Effector memory CD8-positive, alpha-beta T cell (primary cell): ENCODE data around the gene KYAT1.

Experiments
- ATAC-seq: fragments of 150-1000 bp; cut with Tn5 transposase; replicated peaks from 2 replicates; pipeline ENCODE4 v1.10.0; 2021; ENCODE audit warnings: mild to moderate bottlenecking, moderate library complexity
- DNase-seq, 3 experiments: peaks; one replicate each; pipeline ENCODE4 v3.0.0; 2021
- H3K27ac Mint-ChIP-seq, 2 donors: one replicate each; pipeline ENCODE4 v1.8.0; 2022; ENCODE audit warnings: mild to moderate bottlenecking in 2 of 2, mixed read lengths in 2 of 2, moderate library complexity in 2 of 2
- H3K27me3 Mint-ChIP-seq, 2 donors: one replicate each; pipeline ENCODE4 v1.8.0; 2022; ENCODE audit warnings: mixed read lengths in 2 of 2
- H3K36me3 Mint-ChIP-seq: one replicate; pipeline ENCODE4 v1.8.0; 2022; ENCODE audit warnings: mild to moderate bottlenecking, moderate library complexity, mixed read lengths; ENCODE audit not compliant: insufficient read depth
- H3K4me1 Mint-ChIP-seq, 2 donors: one replicate each; pipeline ENCODE4 v1.8.0; 2022; ENCODE audit warnings: low read depth in 2 of 2, mixed read lengths in 2 of 2
- H3K4me3 Mint-ChIP-seq, 2 donors: one replicate each; pipeline ENCODE4 v1.8.0; 2022; ENCODE audit warnings: mild to moderate bottlenecking in 2 of 2, mixed read lengths in 2 of 2, moderate library complexity in 2 of 2
- H3K9me3 Mint-ChIP-seq, 2 donors: one replicate each; pipeline ENCODE4 v1.8.0; 2022; ENCODE audit warnings: mixed read lengths in 2 of 2
- total RNA-seq, 9 experiments: gene quantifications; one replicate each; lab custom pipeline; 2026; lab: John Stamatoyannopoulos, UW

KYAT1 gene
- total RNA-seq: 0 to 2.0 (median 0.43) reads per million in 9 experiments

DNA sequence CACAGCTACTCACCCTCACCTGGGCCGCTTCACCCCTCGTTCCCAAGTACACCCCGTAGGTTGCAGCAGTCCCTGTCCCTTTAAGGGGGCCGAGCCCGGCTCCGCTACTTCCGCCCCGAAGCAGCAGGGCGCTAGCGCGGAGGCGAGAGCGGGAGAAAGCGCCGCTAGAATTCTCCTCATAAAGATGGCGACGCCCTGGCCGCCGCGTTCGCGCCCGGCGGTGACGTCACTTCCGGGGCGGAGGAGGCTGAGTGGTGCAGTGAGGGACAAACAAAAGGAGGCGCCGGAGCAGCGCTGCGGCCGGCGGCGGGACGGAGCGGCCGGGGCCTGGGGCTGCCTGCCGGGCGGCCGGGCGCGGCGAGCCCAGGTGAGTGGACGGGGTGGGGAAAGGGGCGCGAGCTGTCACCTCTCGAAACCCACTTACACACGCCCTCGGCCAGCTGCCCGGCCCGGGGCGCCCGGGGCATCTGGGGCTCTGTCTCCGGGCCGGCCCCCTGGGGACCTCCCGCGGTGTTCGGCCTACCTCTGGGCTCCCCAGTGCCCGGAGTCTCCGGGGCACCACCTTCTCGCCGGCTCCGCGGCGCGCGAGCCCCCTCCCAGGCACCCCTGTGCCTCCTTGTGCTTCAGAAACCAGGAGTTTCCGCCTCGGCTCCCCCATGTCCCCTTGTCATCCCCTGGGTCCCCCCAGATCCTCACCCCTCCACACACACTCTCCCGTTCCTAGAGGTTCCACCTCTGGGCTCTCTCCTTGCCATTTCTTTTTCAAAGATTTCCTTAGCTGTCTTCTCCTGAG lies at the start of gene KYAT1, which contains the start of gene LRRC8A:
TSS of gene KYAT1 (minus strand) at position 67 of the 793 bp plus-strand sequence. CDS start 36,545 bp downstream, outside the sequence.
TSS of gene LRRC8A (plus strand) at position 250 of the 793 bp plus-strand sequence. CDS start 25,032 bp downstream, outside the sequence.
- peak within 1 kb of the TSS; percentile 93 to 94 for H3K27ac Mint-ChIP-seq
- peaks cover 42% of the 10 kb centered on the region for H3K36me3 Mint-ChIP-seq
- ATAC-seq (peak; percentile 92), DNase-seq (peak; percentile 98 to 99 (median 98))
- no peaks in the 10 kb centered on the region for H3K9me3 Mint-ChIP-seq
- H3K4me3 Mint-ChIP-seq: peak within 1 kb of the TSS; percentile 87 to 92
- no peaks in the 10 kb centered on the region for H3K27me3 Mint-ChIP-seq
- H3K4me1 Mint-ChIP-seq: peaks cover 51 to 58% of the 10 kb centered on the region in 2 donors

DNA sequence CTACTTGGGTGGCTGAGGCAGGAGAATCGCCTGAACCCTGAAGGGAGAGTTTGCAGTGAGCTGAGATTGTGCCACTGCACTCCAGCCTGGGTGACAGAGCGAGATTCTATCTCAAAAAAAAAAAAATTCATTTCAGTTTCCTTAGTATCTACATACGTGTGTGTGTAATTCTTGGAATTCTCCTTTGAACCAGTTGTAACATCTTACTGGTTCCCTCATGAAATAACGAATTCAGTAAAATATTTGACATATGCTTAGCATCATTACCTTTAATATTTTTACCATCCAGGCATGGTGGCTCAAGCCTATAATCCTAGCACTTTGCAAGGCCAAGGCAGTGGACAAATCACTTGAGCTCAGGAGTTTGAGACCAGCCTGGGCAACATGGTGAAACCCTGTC lies 47.8 kb upstream of the KYAT1 start:
- no peaks in the 10 kb centered on the region for H3K27me3 Mint-ChIP-seq
- H3K27ac Mint-ChIP-seq: no peak overlapping the region
- ATAC-seq (no peak), DNase-seq (no peak)
- no peaks in the 10 kb centered on the region for H3K9me3 Mint-ChIP-seq
- peaks cover 4% of the 10 kb centered on the region for H3K36me3 Mint-ChIP-seq
- H3K4me1 Mint-ChIP-seq: peaks cover 5 to 6% of the 10 kb centered on the region in 2 donors
- no peak overlapping the region for H3K4me3 Mint-ChIP-seq

DNA sequence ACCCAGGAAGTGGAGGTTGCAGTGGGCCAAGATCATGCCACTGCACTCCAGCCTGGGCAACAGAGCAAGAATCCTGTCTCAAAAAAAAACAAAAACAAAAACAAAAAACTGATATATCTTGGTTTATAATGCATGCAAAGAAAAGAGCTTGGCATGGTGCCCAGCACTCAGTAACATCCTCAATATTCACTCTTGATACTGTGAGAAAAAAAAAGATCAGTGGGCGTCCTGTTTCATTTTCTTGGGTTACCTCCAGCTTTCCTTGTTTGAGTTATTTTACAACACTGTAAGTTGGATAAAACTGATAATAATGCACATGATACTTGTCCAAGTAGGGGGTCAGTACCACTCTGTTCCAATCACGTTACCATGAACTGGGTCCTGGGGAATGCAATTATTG lies 46.9 kb upstream of the KYAT1 start:
- H3K27ac Mint-ChIP-seq: no peak overlapping the region
- H3K27me3 Mint-ChIP-seq: no peaks in the 10 kb centered on the region
- H3K4me3 Mint-ChIP-seq: no peak overlapping the region
- ATAC-seq: no peak
- no peak for DNase-seq
- H3K4me1 Mint-ChIP-seq: peaks cover 5 to 6% of the 10 kb centered on the region in 2 donors
- H3K36me3 Mint-ChIP-seq: peaks cover 3% of the 10 kb centered on the region
- H3K9me3 Mint-ChIP-seq: no peaks in the 10 kb centered on the region

DNA sequence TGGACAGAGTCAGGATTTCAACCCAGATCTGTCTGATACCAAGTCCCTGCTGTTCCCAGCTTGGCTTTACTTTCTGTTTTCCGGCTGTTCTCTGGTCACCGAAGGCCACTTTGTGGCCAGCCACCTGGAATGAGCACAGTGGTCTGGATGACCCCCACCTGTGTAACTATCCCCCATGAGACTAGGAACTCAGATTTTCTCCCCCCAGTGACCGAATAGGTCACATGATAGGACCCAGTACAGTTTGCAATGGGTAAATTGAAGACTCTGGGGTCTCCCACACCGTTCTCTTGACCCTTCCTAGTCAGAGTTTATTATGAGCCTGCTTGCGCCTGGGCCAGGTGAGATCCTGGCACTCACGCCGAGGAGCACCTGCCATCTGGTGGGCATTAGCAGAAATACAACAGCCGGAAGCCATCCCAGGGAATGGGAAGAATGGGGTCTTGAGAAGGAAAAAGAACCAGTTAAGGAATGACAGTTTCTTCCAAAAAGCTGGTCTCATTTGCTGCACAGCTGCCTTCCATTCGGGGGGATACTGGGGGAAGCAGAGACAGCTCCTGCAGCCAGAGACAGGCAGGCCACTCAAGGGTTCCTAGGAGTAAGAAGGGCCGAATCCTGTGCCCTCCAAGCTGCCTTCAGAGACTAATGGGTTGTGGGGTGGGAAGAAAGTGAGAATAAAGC lies 46.1 kb upstream of the KYAT1 start:
- Mint-ChIP-seq H3K4me3 (no peak overlapping the region), H3K27ac (peak overlapping the region in 1 of 2 donors; percentile 32), H3K4me1 (peaks cover 5 to 6% of the 10 kb centered on the region in 2 donors), H3K36me3 (no peaks in the 10 kb centered on the region), H3K9me3 (no peaks in the 10 kb centered on the region), H3K27me3 (no peaks in the 10 kb centered on the region)
- peak; percentile 43 to 56 (median 47) for DNase-seq
- ATAC-seq: peak; percentile 68

DNA sequence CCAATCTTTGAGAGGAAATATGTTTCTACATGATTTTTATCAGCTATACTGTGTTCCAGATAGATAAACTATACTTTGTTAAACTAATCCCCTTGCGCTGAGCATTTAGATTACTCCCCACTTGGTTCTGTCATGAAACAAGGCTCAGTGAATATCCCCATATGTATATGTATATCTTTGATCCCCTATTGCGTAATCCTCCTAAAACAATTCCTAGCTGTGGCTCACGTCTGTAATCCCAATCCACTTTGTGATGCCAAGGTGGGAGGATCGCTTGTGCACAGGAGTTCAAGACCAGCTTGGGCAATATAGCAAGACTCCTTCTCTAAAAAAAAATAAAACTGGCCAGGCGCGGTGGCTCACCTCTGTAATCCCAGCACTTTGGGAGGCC lies 41.7 kb upstream of the KYAT1 start:
- Mint-ChIP-seq H3K9me3 (no peaks in the 10 kb centered on the region), H3K27ac (peak overlapping the region in 1 of 2 donors; percentile 65), H3K4me1 (peaks cover 8 to 13% of the 10 kb centered on the region in 2 donors), H3K4me3 (no peak overlapping the region), H3K27me3 (no peaks in the 10 kb centered on the region), H3K36me3 (peaks cover 10% of the 10 kb centered on the region)
- DNase-seq (no peak), ATAC-seq (no peak)

DNA sequence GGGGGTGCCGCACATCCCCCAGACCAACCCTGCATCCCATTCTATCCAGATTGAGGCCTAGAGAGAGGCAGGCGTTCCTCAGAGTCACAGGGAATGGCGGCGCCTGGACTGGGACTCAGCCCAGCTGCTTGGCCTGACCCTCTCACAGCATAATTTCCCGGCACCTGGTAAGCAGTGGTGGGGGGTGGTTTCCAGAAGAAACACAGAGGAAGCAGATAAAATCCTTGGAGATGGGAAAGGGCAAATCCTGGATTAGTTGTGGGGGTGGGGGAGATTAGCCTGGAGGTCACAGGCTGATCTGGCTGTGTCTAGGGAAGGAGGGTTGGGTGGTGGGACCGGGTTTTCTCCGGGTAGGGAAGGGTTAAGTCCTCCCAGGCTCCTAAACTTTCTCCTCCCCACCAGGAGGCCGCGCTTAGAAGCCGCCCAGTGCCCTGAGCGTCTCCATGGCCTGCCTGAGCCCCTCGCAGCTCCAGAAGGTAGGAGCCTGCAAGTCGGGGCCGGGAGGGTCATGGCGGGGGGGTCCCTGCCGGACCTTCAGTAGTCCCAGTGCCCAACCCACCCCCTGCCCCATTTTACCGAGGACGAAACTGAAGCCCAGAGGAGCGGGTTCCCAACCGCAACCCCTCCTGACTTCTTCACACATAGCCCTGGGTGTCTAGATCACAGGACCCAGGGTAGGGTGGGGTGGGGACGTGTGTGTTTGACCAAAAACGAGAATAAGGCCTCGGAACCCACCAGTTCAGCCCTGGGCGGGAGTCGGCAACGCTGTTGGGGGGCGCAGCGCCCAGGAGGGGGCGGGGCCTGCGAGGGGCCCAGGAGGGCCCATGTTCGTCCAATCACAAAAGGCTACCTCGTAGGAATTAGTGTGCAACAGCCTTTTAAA lies 40.4 kb upstream of the KYAT1 start:
- H3K4me3 Mint-ChIP-seq: peak overlapping the region in 1 of 2 donors; percentile 3
- peak overlapping the region; percentile 65 to 68 for H3K27ac Mint-ChIP-seq
- DNase-seq (no peak), ATAC-seq (peak; percentile 45)
- H3K27me3 Mint-ChIP-seq: no peaks in the 10 kb centered on the region
- no peaks in the 10 kb centered on the region for H3K9me3 Mint-ChIP-seq
- peaks cover 24% of the 10 kb centered on the region for H3K36me3 Mint-ChIP-seq
- H3K4me1 Mint-ChIP-seq: peaks cover 3 to 6% of the 10 kb centered on the region in 2 donors

DNA sequence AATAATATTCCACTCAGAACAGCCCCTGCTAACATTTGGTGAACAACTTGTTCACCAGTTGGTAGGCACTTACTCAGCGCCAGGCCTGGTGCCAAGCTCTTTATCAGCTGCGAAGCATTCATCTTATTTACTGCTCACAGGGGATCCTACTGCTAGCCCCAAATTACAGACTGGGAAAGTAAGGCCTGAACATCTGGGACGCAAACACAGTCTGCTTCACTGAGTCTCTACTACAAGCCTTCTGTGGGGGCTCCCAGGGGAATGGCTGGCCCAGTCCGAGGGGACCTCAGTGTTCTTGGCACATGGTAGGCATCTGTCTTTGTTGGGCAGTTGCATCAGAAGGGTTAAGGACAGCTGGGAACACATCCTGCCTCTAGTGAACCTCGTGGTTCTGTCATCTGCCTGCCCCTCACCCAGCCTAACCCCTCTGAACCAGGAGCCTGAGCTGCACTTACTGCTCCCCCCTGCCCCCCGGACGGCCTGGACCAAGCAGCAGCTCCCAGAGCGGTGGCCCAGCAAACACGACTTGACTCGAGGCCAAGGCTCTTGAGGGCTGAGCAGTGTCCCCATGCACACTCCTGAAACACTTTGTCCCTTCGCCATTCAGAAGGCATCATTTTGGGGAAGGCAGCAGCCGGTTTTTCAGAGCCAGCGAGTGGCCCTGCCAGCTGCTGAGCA lies 38.8 kb upstream of the KYAT1 start, which contains the start of gene PHYHD1:
TSS of gene PHYHD1 (plus strand) at position 602 of the 678 bp plus-strand sequence. CDS start 1,342 bp downstream, outside the sequence.
- no peaks in the 10 kb centered on the region for H3K27me3 Mint-ChIP-seq
- H3K36me3 Mint-ChIP-seq: peaks cover 40% of the 10 kb centered on the region
- ATAC-seq (no peak), DNase-seq (no peak)
- H3K27ac Mint-ChIP-seq: peak within 1 kb of the TSS; percentile 65 to 68
- no peaks in the 10 kb centered on the region for H3K9me3 Mint-ChIP-seq
- H3K4me3 Mint-ChIP-seq: no peak within 1 kb of the TSS
- H3K4me1 Mint-ChIP-seq: peaks cover 3 to 6% of the 10 kb centered on the region in 2 donors

DNA sequence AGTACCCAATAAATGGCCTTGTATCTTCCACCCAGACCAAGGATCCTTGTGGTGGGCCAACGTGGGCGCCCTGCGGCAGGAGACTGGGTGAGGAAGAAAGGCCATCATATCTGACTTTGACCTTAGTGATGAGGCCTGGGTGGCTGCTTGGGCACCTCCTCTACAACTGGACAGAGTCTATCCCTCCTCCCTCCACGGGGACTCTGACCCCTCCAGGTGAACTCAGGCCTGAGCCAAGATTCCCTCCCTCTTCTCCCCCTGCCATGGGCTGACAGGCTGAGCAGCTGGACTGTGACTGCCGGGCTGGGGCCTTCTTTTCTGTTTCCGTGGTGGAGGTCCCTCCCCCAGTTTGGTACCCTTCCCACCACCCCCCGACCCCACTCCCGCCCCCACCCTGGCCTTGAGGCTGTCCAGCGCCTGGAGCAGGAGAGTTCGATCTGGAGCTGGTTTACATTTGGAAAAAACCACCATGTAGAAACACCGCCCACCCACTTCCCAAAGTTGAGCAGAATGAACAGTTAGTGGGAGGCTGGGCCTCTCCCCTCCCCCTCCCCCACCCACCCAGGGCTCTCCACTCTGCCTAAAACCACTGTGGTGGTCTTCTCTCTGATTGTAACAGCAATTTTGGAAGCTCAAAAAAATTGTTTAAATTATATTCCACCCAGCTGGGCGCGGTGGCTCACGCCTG lies 37.8 kb upstream of the KYAT1 start:
- no peaks in the 10 kb centered on the region for H3K27me3 Mint-ChIP-seq
- ATAC-seq (no peak), DNase-seq (no peak)
- peak overlapping the region in 1 of 2 donors; percentile 91 for H3K27ac Mint-ChIP-seq
- no peak overlapping the region for H3K4me3 Mint-ChIP-seq
- peaks cover 46% of the 10 kb centered on the region for H3K36me3 Mint-ChIP-seq
- H3K9me3 Mint-ChIP-seq: no peaks in the 10 kb centered on the region
- peaks cover 3 to 6% of the 10 kb centered on the region in 2 donors for H3K4me1 Mint-ChIP-seq

DNA sequence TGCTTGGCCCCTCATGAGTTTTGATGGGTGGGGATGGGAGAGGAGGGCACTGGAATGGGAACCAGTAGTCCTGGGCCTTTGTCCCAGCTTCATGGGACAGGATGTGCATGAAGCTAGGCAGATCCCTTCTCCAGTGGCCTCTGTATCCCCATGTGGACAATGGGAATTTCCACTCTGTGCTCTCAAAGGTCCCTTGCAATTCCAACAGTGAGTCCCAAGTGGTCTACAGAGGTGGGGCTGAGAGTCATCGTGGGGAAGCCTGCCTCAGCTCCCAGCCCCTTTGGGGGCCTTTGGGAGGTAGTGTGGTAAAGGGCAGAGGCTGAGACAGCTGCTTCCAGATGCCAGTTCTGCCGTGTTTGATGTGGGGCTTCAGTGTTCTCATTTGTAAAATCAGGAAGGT lies 37.2 kb upstream of the KYAT1 start:
- no peak for ATAC-seq
- H3K36me3 Mint-ChIP-seq: peaks cover 48% of the 10 kb centered on the region
- H3K9me3 Mint-ChIP-seq: no peaks in the 10 kb centered on the region
- peak overlapping the region; percentile 62 to 91 for H3K27ac Mint-ChIP-seq
- no peaks in the 10 kb centered on the region for H3K27me3 Mint-ChIP-seq
- peaks cover 3 to 6% of the 10 kb centered on the region in 2 donors for H3K4me1 Mint-ChIP-seq
- DNase-seq: no peak
- H3K4me3 Mint-ChIP-seq: no peak overlapping the region

DNA sequence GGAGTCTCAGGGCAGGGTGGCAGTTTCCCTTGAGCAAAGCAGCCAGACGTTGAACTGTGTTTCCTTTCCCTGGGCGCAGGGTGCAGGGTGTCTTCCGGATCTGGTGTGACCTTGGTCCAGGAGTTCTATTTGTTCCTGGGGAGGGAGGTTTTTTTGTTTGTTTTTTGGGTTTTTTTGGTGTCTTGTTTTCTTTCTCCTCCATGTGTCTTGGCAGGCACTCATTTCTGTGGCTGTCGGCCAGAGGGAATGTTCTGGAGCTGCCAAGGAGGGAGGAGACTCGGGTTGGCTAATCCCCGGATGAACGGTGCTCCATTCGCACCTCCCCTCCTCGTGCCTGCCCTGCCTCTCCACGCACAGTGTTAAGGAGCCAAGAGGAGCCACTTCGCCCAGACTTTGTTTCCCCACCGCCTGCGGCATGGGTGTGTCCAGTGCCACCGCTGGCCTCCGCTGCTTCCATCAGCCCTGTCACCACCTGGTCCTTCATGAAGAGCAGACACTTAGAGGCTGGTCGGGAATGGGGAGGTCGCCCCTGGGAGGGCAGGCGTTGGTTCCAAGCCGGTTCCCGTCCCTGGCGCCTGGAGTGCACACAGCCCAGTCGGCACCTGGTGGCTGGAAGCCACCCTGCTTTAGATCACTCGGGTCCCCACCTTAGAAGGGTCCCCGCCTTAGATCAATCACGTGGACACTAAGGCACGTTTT lies 35.5 kb upstream of the KYAT1 start:
- Mint-ChIP-seq H3K9me3 (no peaks in the 10 kb centered on the region), H3K36me3 (peaks cover 54% of the 10 kb centered on the region), H3K4me3 (no peak overlapping the region), H3K27me3 (no peaks in the 10 kb centered on the region), H3K4me1 (peaks cover 15% of the 10 kb centered on the region in 2 donors), H3K27ac (peak overlapping the region; percentile 10 to 62)
- ATAC-seq (no peak), DNase-seq (no peak)

DNA sequence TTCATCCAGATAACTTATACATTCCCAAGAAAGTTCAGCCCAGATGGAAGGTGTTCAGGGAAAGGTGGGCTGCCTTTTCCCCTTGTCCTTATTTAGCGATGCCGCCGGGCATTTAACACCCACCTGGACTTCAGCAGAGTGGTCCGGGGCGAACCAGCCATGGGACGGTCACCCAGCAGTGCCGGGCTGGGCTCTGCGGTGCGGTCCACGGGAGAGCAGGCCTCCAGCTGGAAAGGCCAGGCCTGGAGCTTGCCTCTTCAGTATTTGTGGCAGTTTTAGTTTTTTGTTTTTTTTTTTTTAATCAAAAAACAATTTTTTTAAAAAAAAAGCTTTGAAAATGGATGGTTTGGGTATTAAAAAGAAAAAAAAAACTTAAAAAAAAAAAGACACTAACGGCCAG lies 35.0 kb upstream of the KYAT1 start:
- peaks cover 54% of the 10 kb centered on the region for H3K36me3 Mint-ChIP-seq

More for the DNA sequence above, 35.0 kb upstream of the KYAT1 start:
- no peak overlapping the region for H3K27ac Mint-ChIP-seq
- H3K9me3 Mint-ChIP-seq: no peaks in the 10 kb centered on the region
- DNase-seq: no peak
- no peaks in the 10 kb centered on the region for H3K27me3 Mint-ChIP-seq
- peaks cover 17 to 21% of the 10 kb centered on the region in 2 donors for H3K4me1 Mint-ChIP-seq
- no peak overlapping the region for H3K4me3 Mint-ChIP-seq
- ATAC-seq: no peak
